Colon (tissue), 2 donors: ENCODE measurements around the gene CASQ2.

Experiments
- FAIRE-seq: peaks from 2 replicates; lab custom pipeline; 2012; peaks lifted over from hg19 to GRCh38; lab: Jason Lieb, UNC
- donor health status: control.
- donor health status: control.

The CASQ2 gene

DNA sequence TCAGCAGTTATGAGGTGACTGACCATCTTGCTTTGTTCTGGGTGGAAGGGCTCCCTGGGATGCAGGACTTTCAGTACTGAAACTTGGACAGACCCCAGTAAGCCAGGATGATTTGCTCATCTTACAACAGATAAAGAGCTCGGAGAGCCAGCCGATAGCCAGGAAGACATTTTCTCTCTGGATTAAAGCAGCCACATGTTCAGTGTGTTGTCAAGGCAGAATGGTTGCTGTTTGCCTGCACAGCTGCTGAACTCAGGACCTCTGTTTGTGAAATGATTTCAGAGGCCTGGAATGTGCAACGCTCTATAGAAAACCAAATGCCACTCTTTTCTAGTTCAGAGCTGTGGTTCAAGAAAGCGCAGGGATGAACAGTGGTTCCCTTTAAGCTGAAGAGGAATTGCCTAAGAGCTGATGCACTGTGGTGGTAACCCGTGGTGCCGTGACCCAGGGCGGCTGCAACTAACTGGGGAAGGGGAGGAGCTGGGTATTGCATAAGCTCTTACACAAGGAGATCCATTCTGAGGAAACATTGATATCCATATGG lies 40.7 kb downstream of the CASQ2 start:
- FAIRE-seq, result no peak

DNA sequence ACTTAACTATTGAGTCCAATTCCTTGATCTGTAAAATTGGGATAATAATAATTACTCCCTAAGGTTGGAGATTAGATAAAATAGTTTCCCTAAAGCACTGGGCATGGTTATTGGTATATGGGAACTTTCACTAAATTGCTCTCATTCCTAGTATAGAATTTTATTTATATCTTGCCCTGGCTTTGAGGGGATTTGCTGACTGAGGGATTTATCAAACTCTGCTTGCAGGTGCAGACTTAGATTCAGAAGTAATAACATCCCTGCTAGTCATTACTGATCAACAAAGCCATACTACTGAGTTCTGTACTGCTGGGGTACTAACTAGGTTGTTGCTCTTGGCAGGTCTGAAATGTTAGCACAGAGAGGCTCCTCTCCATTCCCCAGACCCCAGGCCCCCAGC lies 41.9 kb downstream of the CASQ2 start:
- no peak for FAIRE-seq

DNA sequence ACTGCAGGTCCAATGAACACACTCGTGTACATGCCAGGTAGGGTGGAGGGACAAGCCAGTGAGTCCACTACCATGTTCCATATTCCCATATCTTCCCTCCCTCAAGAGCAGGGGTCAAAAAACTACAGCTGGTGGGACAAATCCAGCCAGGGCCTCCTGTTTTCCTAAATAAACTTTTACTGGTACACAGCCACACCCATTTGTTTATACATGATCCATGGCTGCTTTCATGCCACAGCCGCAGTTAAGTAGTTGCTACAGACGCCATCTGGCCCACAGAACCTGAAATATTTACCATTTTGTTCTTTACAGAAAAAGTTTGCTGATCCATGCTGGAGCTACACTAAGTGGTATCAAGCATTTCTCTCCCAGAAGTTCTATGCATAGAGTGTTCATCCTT lies 42.4 kb downstream of the CASQ2 start:
- FAIRE-seq, result no peak

DNA sequence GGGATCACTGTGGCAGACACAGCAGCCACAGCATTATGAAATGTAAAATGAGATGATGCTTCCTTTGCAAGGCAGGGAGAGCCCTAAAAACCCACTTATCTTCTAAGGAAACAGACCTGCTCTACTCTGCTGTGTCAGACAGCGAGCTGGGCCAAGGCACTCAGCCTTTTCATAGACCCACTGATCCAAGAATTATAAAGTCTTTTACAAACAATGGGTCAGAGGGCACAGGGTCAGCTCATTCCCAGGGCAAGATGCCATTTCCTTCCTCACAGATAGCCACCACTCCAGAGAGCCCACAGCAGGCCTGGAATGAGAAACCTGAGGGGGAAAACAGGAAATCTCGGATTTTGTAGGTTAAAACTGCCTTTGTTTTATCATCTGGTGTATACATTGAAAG lies 42.9 kb downstream of the CASQ2 start:
- no peak for FAIRE-seq

DNA sequence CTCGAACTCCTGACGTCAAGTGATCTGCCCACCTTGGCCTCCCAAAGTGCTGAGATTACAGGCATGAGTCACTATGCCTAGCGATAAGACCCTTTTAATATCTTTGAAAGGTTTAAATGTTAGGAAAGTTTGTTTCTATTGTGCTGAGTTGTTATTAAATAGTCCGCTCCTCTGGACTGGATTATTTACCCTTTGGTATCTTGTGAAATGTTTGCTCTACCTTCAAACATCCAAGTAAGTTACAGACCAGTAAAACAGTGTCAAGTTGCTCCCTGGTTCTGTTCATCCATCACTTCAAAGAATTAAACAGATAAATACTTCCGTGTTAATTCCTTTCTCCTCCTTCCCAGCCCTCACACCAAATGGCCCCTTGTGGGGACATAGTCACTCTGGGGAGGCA lies 44.8 kb downstream of the CASQ2 start:
- no peak for FAIRE-seq

DNA sequence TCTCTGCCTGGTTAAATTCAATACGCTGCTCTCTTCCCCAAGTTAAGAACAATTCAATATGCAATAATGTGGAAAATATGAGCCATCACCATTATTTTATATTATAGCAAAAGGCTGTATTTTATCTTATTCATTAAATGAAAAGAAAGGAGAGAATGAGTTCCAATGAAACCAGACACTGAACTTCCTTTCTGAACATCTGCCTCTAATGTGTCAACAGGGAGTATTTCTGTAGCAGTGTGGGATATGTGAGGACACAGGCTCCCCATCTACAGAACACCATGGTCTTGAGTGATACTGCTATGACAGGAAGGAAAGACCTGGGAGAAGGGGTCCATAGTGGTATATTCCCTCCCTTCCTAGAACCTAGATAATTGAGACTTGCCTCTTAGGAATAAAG lies 46.3 kb downstream of the CASQ2 start:
- no peak for FAIRE-seq

DNA sequence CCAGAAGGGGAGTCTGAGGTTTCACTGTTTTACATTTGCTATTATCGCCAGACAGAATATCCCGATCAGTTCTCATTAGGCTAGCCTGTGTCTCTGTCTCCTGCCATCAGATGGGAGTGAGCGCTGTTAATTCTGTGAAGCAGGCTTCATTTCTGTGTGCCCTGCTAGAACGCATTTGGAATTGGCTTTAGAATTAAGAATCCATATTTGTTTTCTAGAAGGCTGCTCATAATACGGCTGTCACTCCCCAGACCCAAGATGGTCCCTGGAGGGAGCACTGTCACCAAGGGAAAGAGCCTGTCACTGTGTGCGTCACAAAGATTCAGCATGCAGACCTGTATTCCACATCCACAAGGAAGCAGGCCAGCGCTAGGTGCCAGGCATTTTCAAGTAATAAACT lies 49.2 kb downstream of the CASQ2 start:
- no peak for FAIRE-seq

DNA sequence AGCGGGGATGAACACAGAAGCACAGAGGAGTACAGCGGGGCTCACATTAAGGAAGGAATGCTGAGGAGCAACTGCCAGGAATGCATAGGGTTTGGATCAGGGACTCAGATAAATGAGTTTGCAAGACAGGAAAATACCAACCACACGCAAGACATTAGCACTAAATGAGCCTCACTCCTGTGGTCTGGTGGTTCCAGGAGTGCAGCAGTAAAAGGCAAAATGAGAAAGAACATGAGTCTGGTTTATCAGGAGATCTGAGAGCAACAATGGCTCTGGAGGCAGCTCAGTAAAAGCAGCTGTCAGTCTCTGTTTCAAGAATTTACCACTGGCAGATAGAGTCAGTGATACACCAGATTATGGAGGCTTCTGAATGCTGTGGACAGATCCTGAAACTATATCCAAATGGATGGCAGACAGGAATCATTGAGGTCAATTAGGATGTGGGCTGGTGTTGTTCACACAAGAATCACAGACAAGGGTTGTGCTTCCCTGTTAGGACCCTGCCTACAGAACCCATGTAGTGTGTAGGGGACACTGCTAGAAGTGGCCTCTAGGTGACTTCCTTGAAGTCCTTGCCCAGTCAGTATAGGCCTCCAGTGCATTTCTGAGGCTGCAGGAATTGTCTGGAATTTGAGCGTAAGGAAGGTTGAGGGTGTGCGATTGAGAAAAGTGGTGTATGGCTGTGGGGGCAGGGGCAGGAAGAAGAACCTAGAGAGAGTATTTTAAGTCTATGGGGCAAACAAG lies 50.3 kb downstream of the CASQ2 start:
- FAIRE-seq, result no peak

DNA sequence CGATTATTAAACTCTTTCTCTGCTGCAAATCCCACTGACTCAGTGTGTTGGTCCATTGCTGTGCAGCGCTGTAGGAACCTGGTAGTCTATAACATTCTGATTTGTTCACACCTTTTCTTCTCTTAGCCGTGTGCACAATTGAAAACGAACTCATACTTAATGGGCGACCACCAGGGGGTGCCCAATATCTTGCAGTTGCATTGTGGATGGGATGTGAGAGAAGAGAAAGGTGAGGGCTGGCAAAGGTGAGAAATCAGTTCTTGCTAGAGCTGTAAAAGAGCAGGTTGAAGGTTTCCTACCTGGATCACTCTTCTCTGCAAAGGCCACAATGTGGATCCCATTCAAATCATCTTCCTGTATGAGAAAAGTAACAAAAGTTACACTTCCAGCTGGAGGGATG lies 51.0 kb downstream of the CASQ2 start:
- FAIRE-seq, result no peak

DNA sequence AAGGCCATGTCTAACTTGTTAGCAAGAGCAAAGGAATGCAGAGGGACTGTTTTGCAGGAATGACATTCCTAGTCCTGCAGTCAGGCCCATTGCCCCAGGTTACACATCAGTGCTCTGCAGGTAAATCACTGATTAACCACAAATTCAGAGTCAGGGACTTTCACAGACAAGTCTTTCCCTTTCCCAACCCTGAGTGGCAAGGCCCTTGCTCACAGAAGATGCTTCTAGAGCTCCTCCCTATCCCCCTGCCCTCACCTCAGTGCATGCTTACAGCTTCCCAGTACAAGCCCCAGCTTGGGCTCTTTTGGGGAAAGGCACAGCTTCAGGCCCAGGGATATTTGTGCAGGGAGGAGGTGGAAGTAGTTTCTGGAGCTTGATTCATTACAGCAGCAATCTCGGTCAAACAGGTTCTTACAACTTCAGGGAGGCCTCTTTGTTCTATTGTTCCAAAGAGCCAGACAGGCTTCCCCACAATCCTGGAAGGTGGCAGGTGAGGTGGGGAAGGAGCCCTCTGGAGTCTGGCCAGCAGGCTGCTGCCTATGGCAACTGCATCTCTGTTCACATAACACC lies 53.9 kb downstream of the CASQ2 start:
- no peak for FAIRE-seq

DNA sequence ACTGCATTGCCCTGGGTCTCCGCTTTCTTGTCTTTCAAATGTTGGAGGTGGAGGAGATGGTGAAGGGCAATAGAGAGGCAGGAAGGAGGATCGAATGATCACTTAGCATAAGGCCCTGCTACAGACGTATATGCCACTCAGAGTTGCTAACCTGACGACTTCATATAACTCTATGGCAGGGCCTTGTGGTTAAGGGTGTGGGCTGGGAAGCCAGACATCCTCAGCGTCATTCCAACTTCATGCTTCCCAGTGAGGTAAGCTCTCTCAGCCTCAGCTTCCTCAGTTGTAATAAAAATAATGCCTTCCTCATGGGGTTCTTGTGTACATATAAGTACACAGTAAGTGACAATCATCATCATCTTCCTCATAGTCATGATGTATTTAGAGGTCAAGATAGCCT lies 54.6 kb downstream of the CASQ2 start:
- FAIRE-seq, result no peak

DNA sequence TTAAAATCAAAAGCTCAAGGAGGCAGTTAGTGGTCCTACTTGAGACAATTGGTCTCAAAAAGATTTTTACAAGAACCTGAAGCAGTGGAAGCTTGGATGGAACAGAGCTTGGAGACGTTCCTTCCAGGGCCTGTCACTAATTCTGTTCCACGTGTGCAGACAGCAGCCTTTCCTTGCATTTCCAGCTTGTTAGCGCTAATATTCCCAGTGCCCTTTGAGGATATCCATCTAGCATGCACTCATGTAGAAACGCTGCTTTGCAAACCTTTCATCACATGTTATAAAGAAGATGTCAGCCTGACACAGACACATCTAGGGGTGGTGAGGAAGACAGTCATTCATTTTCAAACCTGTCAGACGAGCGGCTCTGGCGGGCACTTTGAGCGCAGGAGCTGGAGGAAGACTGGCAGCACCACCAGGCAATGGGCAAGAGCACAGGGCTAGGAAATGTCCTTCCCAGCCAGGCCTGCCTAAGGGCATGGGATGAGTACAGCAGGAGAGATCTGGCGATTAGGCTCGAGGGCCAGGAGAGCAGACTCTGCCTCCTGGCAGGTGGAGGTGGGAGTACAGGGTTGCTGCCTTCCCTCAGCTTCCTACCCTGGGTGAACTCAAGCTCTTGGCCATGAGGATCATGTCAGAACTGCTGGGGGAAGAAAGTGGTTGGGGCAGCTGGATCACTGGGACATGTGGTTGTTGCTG lies 55.5 kb downstream of the CASQ2 start:
- FAIRE-seq, result no peak

DNA sequence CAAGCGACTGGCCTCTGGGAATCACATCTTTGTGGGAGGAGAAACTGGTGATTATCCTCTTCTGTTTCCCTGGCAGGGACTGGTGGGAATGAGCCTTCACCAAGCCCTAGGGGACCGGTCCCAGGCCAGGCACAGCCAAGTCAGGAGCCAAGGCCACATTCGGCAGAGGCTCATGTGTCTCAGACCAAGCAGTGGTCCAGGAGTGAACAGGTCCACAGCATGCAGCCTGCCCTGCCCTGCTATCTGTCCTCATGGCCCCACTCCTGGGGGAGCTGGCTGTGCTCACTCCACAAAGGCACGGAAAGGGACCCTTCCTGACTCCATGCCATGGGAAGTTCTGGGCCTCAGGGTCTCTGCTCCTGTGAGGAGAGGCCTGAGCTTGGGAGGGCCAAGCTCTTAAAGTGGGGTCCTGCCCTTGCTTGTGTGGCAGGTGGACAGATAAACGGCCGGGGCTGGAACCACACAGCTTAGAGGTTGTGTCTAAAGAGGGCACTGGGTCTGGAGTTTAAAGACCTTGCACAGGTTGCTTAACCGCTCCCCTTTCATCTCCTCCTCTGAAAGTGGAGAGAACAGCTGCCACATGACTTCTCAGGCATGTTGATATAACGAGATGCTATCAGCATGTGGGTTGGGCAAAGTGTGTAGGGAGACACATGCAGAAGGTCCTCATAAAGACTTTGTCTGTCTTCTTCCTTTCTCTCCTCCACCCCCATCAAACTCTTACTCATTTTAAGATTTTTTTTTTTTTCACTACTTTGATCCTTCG lies 57.5 kb downstream of the CASQ2 start:
- FAIRE-seq, result no peak

DNA sequence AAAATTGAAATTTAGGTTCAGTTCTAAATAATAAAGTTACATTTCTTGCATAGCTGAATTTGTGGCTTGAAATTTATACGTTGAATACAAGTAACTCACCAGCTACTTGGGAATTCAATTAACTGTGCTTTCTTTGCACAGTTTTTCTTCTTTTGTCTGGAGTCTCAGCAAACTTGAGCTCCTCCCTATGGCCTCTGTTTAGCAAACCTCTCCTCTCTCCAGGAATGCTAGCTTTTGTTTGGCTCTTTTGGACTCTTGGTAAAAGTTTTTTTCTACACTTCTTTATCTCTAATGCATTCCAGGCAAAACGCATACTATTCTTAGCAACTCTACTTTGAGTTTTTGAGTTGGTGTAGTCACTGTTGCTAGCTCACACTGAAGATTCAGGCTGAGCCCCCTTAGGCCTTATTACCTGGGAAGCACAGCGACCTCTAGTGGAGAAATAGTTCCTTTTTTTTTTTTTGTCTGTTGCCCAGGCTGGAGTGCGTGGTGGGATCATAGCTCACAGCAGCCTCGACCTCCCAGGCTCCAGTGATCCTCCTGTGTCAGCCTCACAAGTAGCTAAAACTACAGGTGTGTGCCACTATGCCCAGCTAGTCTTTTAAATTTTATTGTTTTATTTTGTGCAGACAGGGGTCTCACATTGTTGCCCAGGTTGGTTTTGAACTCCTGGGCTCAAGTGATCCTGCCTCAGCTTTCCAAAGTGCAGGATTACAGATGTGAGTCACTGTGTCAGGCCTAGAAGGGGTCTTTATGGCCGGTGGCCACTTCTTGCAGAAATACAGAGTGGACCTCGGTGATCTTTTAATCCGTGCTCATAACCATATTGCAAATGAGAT lies 61.7 kb downstream of the CASQ2 start:
- FAIRE-seq, result no peak

DNA sequence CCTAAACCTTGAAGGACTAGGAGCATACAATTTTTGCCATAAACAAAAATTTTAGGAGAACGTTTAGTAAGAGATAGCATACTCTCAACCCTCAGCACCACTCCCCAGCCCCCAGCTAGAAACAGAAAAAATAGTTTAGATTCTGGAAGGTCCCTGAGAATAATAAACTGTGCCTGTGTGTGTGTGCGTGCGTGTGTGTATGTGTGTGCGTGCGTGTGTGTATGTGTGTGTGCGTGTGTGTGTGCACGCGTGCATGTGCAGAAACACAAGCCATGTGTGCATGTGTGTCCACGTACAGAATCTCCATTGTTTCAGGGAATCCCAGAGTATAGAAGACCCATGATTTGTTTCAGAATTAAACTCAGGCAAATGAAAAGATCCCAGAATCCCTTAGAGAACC lies 62.6 kb downstream of the CASQ2 start:
- FAIRE-seq, result no peak

DNA sequence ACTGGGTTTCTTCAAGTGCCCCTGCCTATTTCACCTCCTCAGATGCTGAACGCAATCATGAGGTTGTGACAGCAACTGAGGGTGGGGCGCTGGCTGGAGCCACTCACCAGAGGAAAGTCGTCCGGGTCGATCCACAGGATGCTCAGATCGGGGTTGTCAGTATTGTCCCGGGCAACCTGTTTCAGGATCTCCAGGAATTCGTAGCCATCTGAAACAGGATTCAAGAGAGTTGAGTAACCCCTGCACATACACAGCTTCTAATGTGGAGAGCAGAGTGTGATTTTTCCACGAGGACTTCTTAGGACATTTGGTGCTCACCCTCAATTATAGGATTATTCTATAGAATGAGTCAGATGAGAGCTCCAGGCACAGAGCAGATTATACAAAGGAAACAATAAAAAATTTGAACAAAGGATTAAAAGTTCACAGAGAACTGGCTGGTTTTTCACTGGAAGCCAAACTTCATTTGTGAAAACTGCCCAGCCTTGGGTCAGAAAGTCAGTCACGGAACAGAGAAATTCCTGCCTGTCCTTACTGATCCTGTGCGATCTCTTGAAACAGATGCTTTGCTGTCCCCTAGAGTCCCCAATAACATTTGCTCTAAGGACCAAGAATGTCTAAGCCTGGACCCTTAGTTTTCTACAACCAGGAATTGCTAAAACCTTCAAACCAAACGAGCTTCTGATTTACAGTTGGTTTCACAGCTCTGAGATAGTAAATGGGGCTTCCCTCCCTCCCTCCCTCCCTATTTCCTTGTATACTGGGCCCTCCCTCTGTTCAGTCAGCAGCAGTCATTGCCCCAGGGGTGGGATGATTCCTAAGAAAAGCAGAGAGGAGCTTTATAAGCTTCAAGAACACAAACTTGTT lies 63.2 kb downstream of the CASQ2 start:
- FAIRE-seq, result no peak

DNA sequence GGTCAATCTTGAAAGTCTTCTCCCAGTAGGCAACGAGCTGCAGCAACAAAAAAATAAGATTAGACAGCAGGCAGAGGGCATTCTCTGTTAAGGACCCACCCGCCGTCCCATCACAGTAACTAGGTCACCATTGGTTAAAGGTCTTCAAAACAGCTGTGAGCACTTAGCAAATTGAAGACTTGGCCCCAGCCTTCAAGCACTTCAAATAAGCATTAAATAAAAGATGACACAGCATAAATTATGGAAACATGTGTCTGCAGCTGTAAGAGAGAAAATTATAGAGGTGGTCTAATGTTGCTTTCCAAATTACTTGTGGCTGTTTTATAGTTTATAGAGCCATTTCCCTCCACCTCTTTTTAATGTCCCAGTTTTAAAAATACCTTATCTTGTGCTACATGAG lies 65.6 kb downstream of the CASQ2 start:
- FAIRE-seq, result no peak

DNA sequence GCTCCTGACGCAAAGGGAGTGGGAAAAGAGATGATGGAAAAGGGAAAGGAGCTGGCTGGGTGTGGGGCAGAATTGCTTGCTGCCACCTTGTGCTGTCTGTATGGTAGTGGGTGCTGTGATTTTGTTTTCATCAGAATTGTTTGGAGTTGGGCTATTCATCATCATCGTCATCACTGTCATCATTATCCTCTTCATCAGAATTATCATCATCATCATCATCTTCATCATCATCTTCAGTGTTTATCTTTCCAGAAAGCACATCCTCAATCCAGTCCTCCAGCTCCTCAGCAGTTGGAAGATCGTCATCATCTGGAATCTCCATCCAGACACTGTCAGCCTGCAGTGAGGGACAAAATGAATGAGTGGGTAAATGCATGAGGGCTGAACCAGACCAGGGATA lies 67.4 kb downstream of the CASQ2 start:
- FAIRE-seq, result no peak

DNA sequence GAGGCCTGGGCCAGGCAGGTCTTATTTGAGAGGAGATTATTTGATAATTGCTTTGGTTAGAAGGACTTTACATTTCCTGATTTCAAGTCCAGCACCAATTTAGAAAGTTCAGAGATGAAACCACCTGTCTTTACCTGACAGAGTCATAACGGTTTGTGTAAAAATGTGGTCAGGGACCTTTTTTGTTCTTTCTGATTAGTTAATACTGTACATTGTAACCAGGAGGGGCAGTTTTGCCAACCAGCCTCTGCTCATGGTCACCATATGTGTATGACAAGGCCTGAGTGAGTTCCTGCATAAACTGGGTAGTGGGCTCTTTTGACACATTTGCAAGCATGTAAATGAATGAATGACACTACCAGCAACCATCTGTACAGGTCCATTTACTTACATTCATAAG lies 70.9 kb downstream of the CASQ2 start:
- no peak for FAIRE-seq

DNA sequence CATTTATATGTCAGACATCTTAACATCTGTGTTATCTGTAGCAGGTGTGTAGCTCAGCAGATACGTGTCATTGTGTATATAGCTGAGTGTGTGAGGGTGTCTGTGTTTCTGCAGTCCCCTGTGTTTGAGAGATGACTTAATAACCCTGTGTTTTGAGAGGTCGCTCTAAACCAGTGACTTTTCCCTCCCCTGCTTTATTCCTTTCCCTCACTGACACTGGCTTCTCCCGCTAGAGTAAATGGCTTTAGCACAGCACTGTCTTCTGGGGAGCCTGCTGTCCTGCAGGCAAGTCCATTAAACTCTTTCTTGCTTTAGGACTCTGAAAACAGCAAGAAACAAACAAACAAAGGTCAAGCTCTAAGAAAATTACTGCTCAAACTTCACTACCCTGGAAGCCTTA lies 73.7 kb downstream of the CASQ2 start:
- FAIRE-seq, result no peak

DNA sequence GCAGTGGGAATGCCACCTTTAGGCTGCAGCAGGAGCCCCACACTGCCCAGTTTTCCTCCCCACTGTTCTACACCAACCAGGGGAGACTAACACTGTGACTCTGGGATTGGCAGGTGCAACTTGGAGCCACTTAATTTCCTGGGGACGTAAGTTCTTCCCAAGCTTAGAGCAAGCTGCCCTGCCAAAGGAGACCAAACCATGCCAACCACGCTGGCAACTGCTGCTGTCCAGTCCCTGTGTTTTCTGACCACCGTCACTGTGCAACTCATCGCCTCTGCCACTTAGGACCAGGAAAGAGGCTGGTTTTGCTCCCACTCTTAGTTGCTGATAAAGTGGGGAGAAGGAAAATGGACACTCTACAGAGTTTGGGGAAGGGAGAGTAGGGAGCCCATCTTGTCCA lies 76.3 kb downstream of the CASQ2 start:
- FAIRE-seq, result no peak
